ENCODE data around the gene FN3KRP.

GRCh38 chr17:82670661-82671450 lies 45.6 kb upstream of the FN3KRP start:
- TF ChIP-seq CTCF (IDR thresholded peaks at IDR 0.05) (no peak), POLR2A (IDR thresholded peaks at IDR 0.05) (no peak), EP300 (IDR thresholded peaks at IDR 0.05) (no peak)

Data from ovary (tissue), 3 donors.